ENCODE data around the gene GPR42.
"Not testable (repeated sequence)": the region's sequence is repeated elsewhere in the genome, so short reads cannot be mapped to it uniquely, and the experiment has no call there.

The GPR42 gene

GRCh38 chr19:35363001-35363590 lies 7.8 kb upstream of the GPR42 start:
- Histone ChIP-seq H3K9me3 (replicated peaks in 1 of 11) (no peaks in the 10 kb centered on the region), H3K4me3 (no peak overlapping the region), H3K27me3 (no peaks in the 10 kb centered on the region), H3K4me2 (no peak overlapping the region), H3K9ac (no peak overlapping the region), H4K20me1 (no peaks in the 10 kb centered on the region), H3K4me1 (peaks cover 11 to 29% (median 20%) of the 10 kb centered on the region in 10 experiments), H3K36me3 (no peaks in the 10 kb centered on the region), H3K27ac (no peak overlapping the region)
- no peak for TF ChIP-seq Cebpa-rat (IDR thresholded peaks at IDR 0.05)

GRCh38 chr19:35363711-35364425 lies 7.0 kb upstream of the GPR42 start:
- H3K4me1 ChIP-seq = peaks cover 7 to 24% (median 16%) of the 10 kb centered on the region in 10 experiments; a peak in 19 of 20 replicates
- H3K4me3 ChIP-seq = no peak overlapping the region
- no peaks in the 10 kb centered on the region for H3K36me3 ChIP-seq
- peaks cover 0 to 6% (median 0%) of the 10 kb centered on the region in 11 experiments; a peak in 7 of 22 replicates for H3K9me3 ChIP-seq (replicated peaks in 1 of 11)
- H4K20me1 ChIP-seq = no peaks in the 10 kb centered on the region
- H3K27me3 ChIP-seq = no peaks in the 10 kb centered on the region
- H3K27ac ChIP-seq = no peak overlapping the region
- no peak overlapping the region for H3K9ac ChIP-seq
- H3K4me2 ChIP-seq = no peak overlapping the region
- TF ChIP-seq Cebpa-rat (IDR thresholded peaks at IDR 0.05) = no peak

- Histone ChIP-seq H4K20me1 (no peaks in the 10 kb centered on the region), H3K9ac (no peak overlapping the region), H3K9me3 (replicated peaks in 1 of 11) (peaks cover 0 to 15% (median 4%) of the 10 kb centered on the region in 11 experiments; a peak in 13 of 22 replicates), H3K27me3 (no peaks in the 10 kb centered on the region), H3K27ac (no peak overlapping the region), H3K4me1 (peaks cover 7 to 18% (median 13%) of the 10 kb centered on the region in 10 experiments; a peak in 19 of 20 replicates), H3K4me2 (no peak overlapping the region), H3K4me3 (no peak overlapping the region), H3K36me3 (no peaks in the 10 kb centered on the region)
- TF ChIP-seq Cebpa-rat (IDR thresholded peaks at IDR 0.05) = no peak
Observed at GRCh38 chr19:35365303-35365702, 5.6 kb upstream of the GPR42 start.

GRCh38 chr19:35368378-35368777 lies 2.5 kb upstream of the GPR42 start:
- no peak overlapping the region for H3K4me3 ChIP-seq
- H3K9ac ChIP-seq = no peak overlapping the region
- H3K27ac ChIP-seq = no peak overlapping the region
- H4K20me1 ChIP-seq = no peaks in the 10 kb centered on the region
- no peaks in the 10 kb centered on the region for H3K27me3 ChIP-seq
- no peaks in the 10 kb centered on the region for H3K36me3 ChIP-seq
- TF ChIP-seq Cebpa-rat (IDR thresholded peaks at IDR 0.05) = no peak
- peaks cover 0 to 15% (median 4%) of the 10 kb centered on the region in 11 experiments; a peak in 13 of 22 replicates for H3K9me3 ChIP-seq (replicated peaks in 1 of 11)
- 0 out of 20 replicates have a peak, but pooled peaks cover 0 to 2% (median 0%) of the 10 kb centered on the region in 10 experiments for H3K4me1 ChIP-seq
- no peak overlapping the region for H3K4me2 ChIP-seq

- Histone ChIP-seq H3K27ac (no peak overlapping the region), H3K4me1 (peaks cover 0 to 13% (median 3%) of the 10 kb centered on the region in 10 experiments; a peak in 11 of 20 replicates), H3K4me3 (no peak overlapping the region), H3K27me3 (no peaks in the 10 kb centered on the region), H3K36me3 (no peaks in the 10 kb centered on the region), H4K20me1 (no peaks in the 10 kb centered on the region), H3K9me3 (replicated peaks in 1 of 11) (peaks cover 0 to 15% (median 4%) of the 10 kb centered on the region in 11 experiments; a peak in 13 of 22 replicates), H3K9ac (no peak overlapping the region), H3K4me2 (no peak overlapping the region)
- TF ChIP-seq Cebpa-rat (IDR thresholded peaks at IDR 0.05) = no peak
Observed at GRCh38 chr19:35369522-35369921, 1.3 kb upstream of the GPR42 start.

GRCh38 chr19:35373492-35373891 lies 2.6 kb downstream of the GPR42 start:
- H4K20me1 ChIP-seq = no peaks in the 10 kb centered on the region
- no peak for TF ChIP-seq Cebpa-rat (IDR thresholded peaks at IDR 0.05)
- peaks cover 16 to 49% (median 39%) of the 10 kb centered on the region in 10 experiments for H3K4me1 ChIP-seq
- H3K36me3 ChIP-seq = no peaks in the 10 kb centered on the region
- no peak overlapping the region for H3K4me3 ChIP-seq
- no peaks in the 10 kb centered on the region for H3K27me3 ChIP-seq
- peak overlapping the region in 3 of 11 experiments; percentile 1 to 18 (median 6); a peak in 2 of 22 replicates for H3K4me2 ChIP-seq
- H3K9me3 ChIP-seq (replicated peaks in 1 of 11) = peaks cover 6 to 29% (median 9%) of the 10 kb centered on the region in 11 experiments; a peak in 19 of 22 replicates
- no peak overlapping the region for H3K9ac ChIP-seq
- no peak overlapping the region for H3K27ac ChIP-seq

GRCh38 chr19:35374031-35374430 lies 3.2 kb downstream of the GPR42 start:
- Histone ChIP-seq H3K4me2 (peak overlapping the region in 5 of 11 experiments; percentile 1 to 69 (median 65); a peak in 6 of 22 replicates), H3K27ac (peak overlapping the region in 1 of 11 experiments; percentile 59; a peak in 1 of 22 replicates), H3K9me3 (replicated peaks in 1 of 11) (peaks cover 7 to 28% (median 12%) of the 10 kb centered on the region in 11 experiments; a peak in 19 of 22 replicates), H3K4me1 (peaks cover 16 to 49% (median 39%) of the 10 kb centered on the region in 10 experiments)
- not testable (repeated sequence) for H4K20me1 ChIP-seq, H3K9ac ChIP-seq, H3K4me3 ChIP-seq, H3K27me3 ChIP-seq, H3K36me3 ChIP-seq

GRCh38 chr19:35375505-35376307 lies 4.8 kb downstream of the GPR42 start:
- H3K27me3 ChIP-seq = no peaks in the 10 kb centered on the region
- peak overlapping the region in 2 of 11 experiments; percentile 20 to 59; a peak in 3 of 22 replicates for H3K27ac ChIP-seq
- peaks cover 16 to 49% (median 39%) of the 10 kb centered on the region in 10 experiments for H3K4me1 ChIP-seq
- peaks cover 6 to 17% (median 10%) of the 10 kb centered on the region in 11 experiments; a peak in 18 of 22 replicates for H3K9me3 ChIP-seq (replicated peaks in 1 of 11)
- no peaks in the 10 kb centered on the region for H3K36me3 ChIP-seq
- no peak overlapping the region; a peak in 1 of 22 replicates for H3K9ac ChIP-seq
- TF ChIP-seq Cebpa-rat (IDR thresholded peaks at IDR 0.05) = no peak
- H3K4me2 ChIP-seq = peak overlapping the region in 7 of 11 experiments; percentile 50 to 80 (median 65); a peak in 15 of 22 replicates
- no peaks in the 10 kb centered on the region for H4K20me1 ChIP-seq
- H3K4me3 ChIP-seq = no peak overlapping the region

- TF ChIP-seq Cebpa-rat (IDR thresholded peaks at IDR 0.05) = peak in 2 of 11 experiments; percentile 40 to 42; a peak in 2 of 22 replicates
- H3K4me3 ChIP-seq = no peak overlapping the region
- H3K36me3 ChIP-seq = no peaks in the 10 kb centered on the region
- peaks cover 8 to 30% (median 18%) of the 10 kb centered on the region in 11 experiments; a peak in 20 of 22 replicates for H3K9me3 ChIP-seq (replicated peaks in 1 of 11)
- no peaks in the 10 kb centered on the region for H4K20me1 ChIP-seq
- no peak overlapping the region for H3K27ac ChIP-seq
- no peak overlapping the region for H3K9ac ChIP-seq
- H3K27me3 ChIP-seq = no peaks in the 10 kb centered on the region
- H3K4me1 ChIP-seq = peaks cover 16 to 49% (median 39%) of the 10 kb centered on the region in 10 experiments
- peak overlapping the region; percentile 37 to 80 (median 57) for H3K4me2 ChIP-seq
Observed at GRCh38 chr19:35377656-35378055, 6.8 kb downstream of the GPR42 start.

All from BLaER1 treated with 17β-estradiol and CSF1 and Interleukin-3, amounts not matched to agents 10 nM and 100 nM (cell line).